Duodenal mucosa (tissue), 2 donors: ENCODE results near the gene RASGEF1C.

Experiments used
- H3K27ac ChIP-seq: one replicate; pipeline ENCODE4 v1.7.0; 2013; ENCODE audit warnings: low read depth, low read length
- H3K27me3 ChIP-seq, 2 donors: one replicate each; pipeline ENCODE4 v1.7.0; 2013; ENCODE audit warnings: low read length in 2 of 2, control low read depth in 1 of 2; ENCODE audit not compliant: insufficient read depth in 2 of 2, control insufficient read depth in 1 of 2
- H3K36me3 ChIP-seq, 2 donors: one replicate each; pipeline ENCODE4 v1.7.0; 2013; ENCODE audit warnings: low read length in 2 of 2, control low read depth in 1 of 2; ENCODE audit not compliant: insufficient read depth in 2 of 2, control insufficient read depth in 1 of 2
- H3K4me1 ChIP-seq, 2 donors: one replicate each; pipeline ENCODE4 v1.7.0; 2013; ENCODE audit warnings: low read length in 2 of 2, control low read depth in 1 of 2; ENCODE audit not compliant: insufficient read depth in 2 of 2, control insufficient read depth in 1 of 2
- H3K4me3 ChIP-seq, 2 donors: one replicate each; pipeline ENCODE4 v1.7.0; 2013; ENCODE audit warnings: low read length in 2 of 2, low read depth in 1 of 2
- H3K9ac ChIP-seq, 2 donors: one replicate each; pipeline ENCODE4 v1.7.0; 2013; ENCODE audit warnings: low read length in 2 of 2, low read depth in 1 of 2
- H3K9me3 ChIP-seq, 2 donors: one replicate each; pipeline ENCODE4 v1.7.0; 2013; ENCODE audit warnings: low read length in 2 of 2, control low read depth in 1 of 2; ENCODE audit not compliant: control insufficient read depth in 1 of 2

RASGEF1C gene

DNA sequence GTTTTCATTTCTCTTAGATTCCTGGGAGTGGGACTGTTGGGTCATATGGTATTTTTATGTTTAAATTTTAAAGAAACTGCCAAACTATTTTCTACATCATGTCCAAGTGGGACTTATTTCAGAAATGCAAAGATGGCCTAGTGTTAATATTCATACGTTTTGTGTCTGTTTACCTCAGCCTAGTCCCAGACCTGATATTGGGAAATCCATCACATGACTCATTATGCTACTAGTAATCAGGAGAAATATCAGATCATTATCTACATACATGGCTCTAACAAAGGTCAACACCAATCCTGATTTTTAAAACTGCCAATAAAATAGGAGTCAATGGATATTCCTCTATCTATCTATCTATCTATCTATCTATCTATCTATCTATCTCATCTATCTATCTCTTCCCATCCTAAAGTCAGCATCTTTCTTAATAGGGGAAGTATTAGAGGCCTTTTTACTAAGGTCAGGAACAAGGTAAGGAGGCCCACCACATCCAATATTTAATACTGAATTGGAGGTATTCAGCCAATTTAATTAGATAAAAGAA lies 4.7 kb downstream of the RASGEF1C start:
- no peaks in the 10 kb centered on the region for H3K36me3 ChIP-seq
- peaks cover 4 to 6% of the 10 kb centered on the region in 2 donors for H3K4me1 ChIP-seq
- no peak overlapping the region for H3K4me3 ChIP-seq
- no peak overlapping the region for H3K27ac ChIP-seq
- no peaks in the 10 kb centered on the region for H3K9me3 ChIP-seq
- H3K27me3 ChIP-seq, result peaks cover 10 to 12% of the 10 kb centered on the region in 2 donors
- H3K9ac ChIP-seq, result no peak overlapping the region

DNA sequence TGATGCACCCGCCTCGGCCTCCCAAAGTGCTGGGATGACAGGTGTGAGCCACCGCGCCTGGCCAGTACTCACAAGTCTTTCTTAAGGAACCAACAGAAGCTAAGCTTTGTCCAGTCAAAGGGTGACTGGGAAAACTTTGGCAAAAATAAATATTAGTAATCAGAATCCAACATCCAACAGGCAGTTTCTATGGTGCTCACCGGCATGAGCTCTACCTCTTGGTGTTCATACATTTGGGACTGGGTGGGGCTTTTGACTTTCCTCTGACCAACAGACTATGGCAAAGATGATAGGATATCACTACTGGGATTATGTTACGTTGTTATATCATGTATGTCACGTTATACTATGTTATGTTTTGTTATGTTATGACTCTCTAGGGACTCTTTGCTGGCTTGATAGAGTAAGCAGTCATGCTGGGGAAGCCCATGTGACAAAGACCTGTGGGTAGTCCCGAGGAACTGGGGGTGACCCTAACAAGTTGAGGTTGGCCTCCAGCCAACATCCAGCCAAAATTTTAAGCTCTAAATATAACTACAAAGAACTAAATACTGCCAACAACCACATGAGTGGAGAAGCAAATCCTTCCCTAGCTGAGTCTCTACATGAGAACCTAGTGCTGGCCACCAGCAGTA lies 6.0 kb downstream of the RASGEF1C start:
- Histone ChIP-seq H3K27ac (no peak overlapping the region), H3K36me3 (no peaks in the 10 kb centered on the region), H3K4me1 (peaks cover 0 to 1% of the 10 kb centered on the region in 2 donors), H3K27me3 (peaks cover 6 to 7% of the 10 kb centered on the region in 2 donors), H3K9me3 (no peaks in the 10 kb centered on the region), H3K9ac (no peak overlapping the region), H3K4me3 (no peak overlapping the region)

- Histone ChIP-seq H3K36me3 (no peaks in the 10 kb centered on the region), H3K27ac (no peak overlapping the region), H3K4me3 (no peak overlapping the region), H3K9me3 (no peaks in the 10 kb centered on the region), H3K27me3 (no peaks in the 10 kb centered on the region), H3K9ac (no peak overlapping the region), H3K4me1 (no peaks in the 10 kb centered on the region)
Observed at GRCh38 chr5:180201051-180201987, 7.7 kb downstream of the RASGEF1C start.

GRCh38 chr5:180199390-180199789 lies 9.6 kb downstream of the RASGEF1C start:
- H3K9me3 ChIP-seq, result no peaks in the 10 kb centered on the region
- no peaks in the 10 kb centered on the region for H3K27me3 ChIP-seq
- no peak overlapping the region for H3K27ac ChIP-seq
- H3K9ac ChIP-seq, result no peak overlapping the region
- no peak overlapping the region for H3K4me3 ChIP-seq
- no peaks in the 10 kb centered on the region for H3K4me1 ChIP-seq
- H3K36me3 ChIP-seq, result no peaks in the 10 kb centered on the region

- no peaks in the 10 kb centered on the region for H3K9me3 ChIP-seq
- H3K9ac ChIP-seq, result no peak overlapping the region
- no peak overlapping the region for H3K27ac ChIP-seq
- no peak overlapping the region for H3K4me3 ChIP-seq
- no peaks in the 10 kb centered on the region for H3K4me1 ChIP-seq
- no peaks in the 10 kb centered on the region for H3K27me3 ChIP-seq
- H3K36me3 ChIP-seq, result no peaks in the 10 kb centered on the region
Observed at GRCh38 chr5:180198208-180198607, 10.8 kb downstream of the RASGEF1C start.

DNA sequence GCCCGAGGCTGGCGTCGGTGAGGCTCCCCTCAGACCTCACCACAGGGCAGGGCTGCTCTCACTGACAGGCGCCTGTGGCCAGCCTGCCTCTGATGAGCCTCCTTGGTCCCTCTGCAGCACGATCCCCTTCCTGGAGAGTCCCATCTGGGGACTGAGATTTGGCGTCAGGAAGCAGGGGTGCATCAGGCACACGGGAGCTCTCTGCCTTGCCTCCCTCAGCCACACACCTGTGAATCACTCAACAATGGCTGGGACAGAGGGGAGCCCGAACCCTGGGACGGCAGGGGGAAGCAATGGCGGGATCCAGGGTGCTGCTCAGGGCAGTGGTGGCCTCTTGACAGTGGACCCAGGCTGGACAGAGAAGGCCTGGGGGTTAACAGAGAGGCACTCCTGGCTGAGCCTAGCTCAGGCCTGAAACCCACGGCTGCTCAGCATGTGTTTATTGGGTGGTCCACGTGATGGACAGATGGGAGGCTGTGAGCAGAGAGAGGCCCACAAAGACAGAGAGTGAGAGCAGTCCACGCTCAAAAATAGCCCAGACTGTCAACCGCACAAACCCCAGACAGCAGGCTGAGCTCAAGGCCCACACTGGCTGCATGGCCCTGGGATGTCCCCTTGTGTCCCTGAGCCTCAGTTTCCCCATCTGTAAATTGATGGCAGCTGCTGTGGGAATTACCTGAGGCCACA lies 11.9 kb downstream of the RASGEF1C start:
- Histone ChIP-seq H3K4me1 (no peaks in the 10 kb centered on the region), H3K9me3 (no peaks in the 10 kb centered on the region), H3K27ac (no peak overlapping the region), H3K27me3 (no peaks in the 10 kb centered on the region), H3K4me3 (no peak overlapping the region), H3K9ac (no peak overlapping the region), H3K36me3 (no peaks in the 10 kb centered on the region)

GRCh38 chr5:180194410-180195345 lies 14.3 kb downstream of the RASGEF1C start:
- H3K4me3 ChIP-seq, result no peak overlapping the region
- no peaks in the 10 kb centered on the region for H3K36me3 ChIP-seq
- no peaks in the 10 kb centered on the region for H3K4me1 ChIP-seq
- no peaks in the 10 kb centered on the region for H3K27me3 ChIP-seq
- no peak overlapping the region for H3K27ac ChIP-seq
- no peak overlapping the region for H3K9ac ChIP-seq
- no peaks in the 10 kb centered on the region for H3K9me3 ChIP-seq

GRCh38 chr5:180193749-180194375 lies 15.1 kb downstream of the RASGEF1C start:
- Histone ChIP-seq H3K4me1 (no peaks in the 10 kb centered on the region), H3K9ac (no peak overlapping the region), H3K36me3 (no peaks in the 10 kb centered on the region), H3K9me3 (no peaks in the 10 kb centered on the region), H3K4me3 (no peak overlapping the region), H3K27me3 (no peaks in the 10 kb centered on the region), H3K27ac (no peak overlapping the region)

DNA sequence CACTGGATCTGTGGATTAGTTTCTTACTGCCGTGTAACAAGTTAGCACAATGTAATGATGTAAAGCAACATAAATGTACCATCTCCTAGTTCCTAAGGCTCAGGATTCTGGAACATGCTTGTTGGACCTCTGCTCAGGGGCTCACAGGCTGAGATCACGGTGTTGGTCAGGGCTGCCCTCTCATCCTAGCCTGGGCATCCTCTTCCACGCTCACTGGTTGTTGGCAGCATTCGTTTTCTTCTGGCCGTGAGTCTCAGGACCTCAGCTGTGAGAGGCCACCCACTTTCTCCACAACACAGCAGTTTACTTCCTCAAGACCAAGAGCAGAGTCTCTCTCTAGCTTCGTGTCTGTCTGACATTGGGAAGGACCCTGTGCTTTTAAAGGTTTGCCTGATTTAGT lies 17.3 kb downstream of the RASGEF1C start:
- H3K4me1 ChIP-seq, result no peaks in the 10 kb centered on the region
- H3K27ac ChIP-seq, result no peak overlapping the region
- no peak overlapping the region for H3K9ac ChIP-seq
- no peaks in the 10 kb centered on the region for H3K27me3 ChIP-seq
- H3K36me3 ChIP-seq, result no peaks in the 10 kb centered on the region
- H3K4me3 ChIP-seq, result no peak overlapping the region
- peaks cover 2 to 5% of the 10 kb centered on the region in 2 donors for H3K9me3 ChIP-seq
